Left kidney (tissue), 8 donors: ENCODE measurements around the gene OR2D3. TPM values are rescaled to one million over a fixed set of nuclear protein-coding genes. Genes with fewer than 3 reads are reported as not detected.
"Not testable (repeated sequence)": the region's sequence is repeated elsewhere in the genome, so short reads cannot be mapped to it uniquely, and the experiment has no call there.

ENCODE experiments used
- DNase-seq: peaks from one replicate; pipeline ENCODE4 v3.0.0-alpha.2; 2013
- long read RNA-seq, 8 donors: transcript quantifications; one replicate each; lab custom pipeline, GENCODE V29; 2026
- polyA plus RNA-seq: library from polyadenylated mRNA; unstranded; fragments of 120-200 nt; gene quantifications from one replicate; pipeline ENCODE4 v1.2.1, GENCODE V29; 2013; ENCODE audit not compliant: insufficient read length

The OR2D3 gene
- polyA plus RNA-seq: not detected
- long read RNA-seq, donor 1: 0 reads
- long read RNA-seq, donor 2: 0 reads
- long read RNA-seq, donor 3: 0 reads
- long read RNA-seq, donor 4, partial matches to known transcripts: 0 of 1 reads
- long read RNA-seq, donor 4, other reads (novel, unspliced or antisense): 0 of 1 reads
- long read RNA-seq, donor 5: 0 reads
- long read RNA-seq, donor 6: 0 reads
- long read RNA-seq, donor 7: 0 reads
- long read RNA-seq, donor 8: 0 reads

GRCh38 chr11:6920702-6921101 is at the start of gene OR2D3:
Gene OR2D3 (plus strand): TSS chr11:6921002. CDS start chr11:6921002, 0 bp downstream.
- no peak for DNase-seq

DNA sequence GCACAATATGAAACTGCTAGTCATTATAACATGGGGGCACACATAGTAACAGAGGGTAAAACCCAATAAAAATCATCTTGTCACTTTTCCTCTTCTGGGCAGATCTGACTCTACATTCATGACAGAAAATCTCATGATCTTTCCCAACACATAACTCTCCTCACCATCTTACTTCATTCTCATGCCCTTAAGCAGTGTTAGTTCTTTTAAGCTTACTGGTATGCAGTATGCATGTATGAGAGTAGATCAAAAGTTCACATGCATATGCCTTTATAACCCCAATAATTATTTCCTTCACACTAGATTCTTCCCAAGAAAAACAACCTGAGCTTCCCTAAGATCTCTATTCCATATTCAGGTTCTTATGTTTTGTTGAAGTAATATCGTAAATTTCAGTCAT is 49.5 kb upstream of the OR2D3 start:
- no peak for DNase-seq

- no peak for DNase-seq
Observed at GRCh38 chr11:6875761-6876160, 45.0 kb upstream of the OR2D3 start.

DNA sequence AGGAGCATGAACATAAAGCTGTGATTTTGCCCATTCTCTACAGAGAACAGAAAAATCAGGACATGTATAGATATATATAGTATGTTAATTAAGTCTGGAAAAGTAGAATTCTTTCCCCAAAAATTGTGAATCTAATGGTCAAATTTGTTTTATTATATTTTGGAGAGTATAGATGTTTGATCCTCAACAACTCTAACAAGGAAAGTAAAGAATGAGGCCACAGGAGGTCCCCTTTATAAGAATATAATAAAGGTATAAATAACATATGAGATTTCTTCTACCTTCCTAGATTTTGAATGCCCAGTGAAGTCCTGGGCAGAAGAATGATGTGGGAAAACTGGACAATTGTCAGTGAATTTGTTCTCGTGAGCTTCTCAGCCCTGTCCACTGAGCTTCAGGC is 44.5 kb upstream of the OR2D3 start, which contains the start of gene OR10A4:
TSS of gene OR10A4 (plus strand) at position 301 of the 400 bp plus-strand sequence. CDS start at position 324, 23 bp downstream.
- DNase-seq: no peak

DNA sequence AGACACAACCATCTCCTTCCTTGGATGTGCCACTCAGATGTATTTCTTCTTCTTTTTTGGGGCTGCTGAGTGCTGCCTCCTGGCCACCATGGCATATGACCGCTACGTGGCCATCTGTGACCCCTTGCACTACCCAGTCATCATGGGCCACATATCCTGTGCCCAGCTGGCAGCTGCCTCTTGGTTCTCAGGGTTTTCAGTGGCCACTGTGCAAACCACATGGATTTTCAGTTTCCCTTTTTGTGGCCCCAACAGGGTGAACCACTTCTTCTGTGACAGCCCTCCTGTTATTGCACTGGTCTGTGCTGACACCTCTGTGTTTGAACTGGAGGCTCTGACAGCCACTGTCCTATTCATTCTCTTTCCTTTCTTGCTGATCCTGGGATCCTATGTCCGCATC is 43.9 kb upstream of the OR2D3 start:
- DNase-seq: no peak

- DNase-seq: no peak
Observed at GRCh38 chr11:6882751-6883150, 38.1 kb upstream of the OR2D3 start.

DNA sequence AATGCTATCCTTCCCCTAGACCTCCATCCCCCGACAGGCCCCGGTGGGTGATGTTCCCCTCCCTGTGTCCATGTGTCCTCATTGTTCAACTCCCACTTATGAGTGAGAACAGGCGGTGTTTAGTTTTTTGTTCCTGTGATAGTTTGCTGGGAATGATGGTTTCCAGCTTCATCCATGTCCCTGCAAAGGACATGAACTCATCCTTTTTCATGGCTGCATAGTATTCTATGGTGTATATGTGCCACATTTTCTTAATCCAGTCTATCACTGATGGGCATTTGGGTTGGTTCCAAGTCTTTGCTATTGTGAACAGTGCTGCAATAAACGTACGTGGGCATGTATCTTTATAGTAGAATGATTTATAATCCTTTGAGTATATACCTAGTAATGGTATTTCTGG is 33.1 kb upstream of the OR2D3 start:
- not testable (repeated sequence) for DNase-seq

- no peak for DNase-seq
Observed at GRCh38 chr11:6888830-6889229, 32.0 kb upstream of the OR2D3 start.

DNA sequence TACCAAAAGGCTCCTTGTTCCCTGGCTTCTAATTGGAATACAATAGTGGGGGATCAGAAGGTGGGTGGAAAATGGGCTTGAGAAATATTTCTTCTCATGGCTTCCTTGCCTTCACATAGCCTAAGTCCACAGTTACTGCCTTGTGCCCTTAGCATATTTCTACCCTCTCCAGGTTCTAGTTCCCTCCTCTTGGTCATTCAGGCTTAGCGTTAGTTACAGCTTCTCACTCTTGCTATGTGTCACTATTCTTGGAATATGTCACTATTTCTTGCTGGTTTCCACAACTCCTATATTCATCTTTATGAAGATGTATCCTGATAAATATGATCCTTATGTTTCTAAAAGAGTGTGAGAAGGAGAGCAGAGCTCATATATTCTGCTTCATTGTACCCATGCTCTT is 31.0 kb upstream of the OR2D3 start:
- no peak for DNase-seq

DNA sequence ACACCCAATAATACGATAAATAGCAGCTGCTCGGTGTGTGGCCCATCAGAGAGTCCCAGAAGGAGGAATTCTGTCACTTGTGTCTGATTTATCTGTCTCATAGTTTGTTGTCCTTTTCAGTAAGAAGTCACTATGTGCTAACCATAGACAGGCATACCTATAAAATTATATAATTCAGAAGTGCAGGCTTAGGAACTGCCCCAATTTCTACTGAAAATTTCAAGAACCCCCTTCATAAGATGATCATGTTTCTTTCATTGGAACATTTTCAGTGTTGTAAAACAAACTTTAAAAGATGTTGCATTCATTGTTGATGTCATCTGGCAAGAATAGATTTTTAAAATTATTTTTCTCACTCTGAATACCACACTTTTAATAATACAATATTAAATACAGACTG is 28.4 kb upstream of the OR2D3 start, which contains the start of gene OR2D2:
TSS of gene OR2D2 (minus strand) at position 101 of the 400 bp plus-strand sequence. CDS start at position 101, 0 bp downstream.
- DNase-seq: no peak

- DNase-seq: no peak
Observed at GRCh38 chr11:6894097-6894496, 26.7 kb upstream of the OR2D3 start.

DNA sequence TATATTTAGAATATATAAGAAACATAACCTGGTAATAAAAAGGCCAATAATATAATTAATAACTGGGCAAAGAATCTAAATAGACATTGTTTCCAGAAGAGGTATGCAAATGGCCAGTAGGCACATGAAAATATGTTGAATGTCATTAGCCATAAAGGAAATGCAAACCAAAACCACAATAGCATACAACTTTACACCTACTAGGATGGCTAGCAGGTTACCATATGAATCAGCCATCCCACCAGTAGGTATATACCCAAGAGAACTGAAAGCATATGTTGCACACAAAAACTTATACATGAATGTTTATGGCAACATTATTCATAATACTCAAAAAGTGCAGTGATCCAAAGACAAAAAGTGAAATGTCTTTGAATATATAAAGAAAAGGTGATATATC is 25.8 kb upstream of the OR2D3 start:
- DNase-seq: no peak

- no peak for DNase-seq
Observed at GRCh38 chr11:6898911-6899310, 21.9 kb upstream of the OR2D3 start.

DNA sequence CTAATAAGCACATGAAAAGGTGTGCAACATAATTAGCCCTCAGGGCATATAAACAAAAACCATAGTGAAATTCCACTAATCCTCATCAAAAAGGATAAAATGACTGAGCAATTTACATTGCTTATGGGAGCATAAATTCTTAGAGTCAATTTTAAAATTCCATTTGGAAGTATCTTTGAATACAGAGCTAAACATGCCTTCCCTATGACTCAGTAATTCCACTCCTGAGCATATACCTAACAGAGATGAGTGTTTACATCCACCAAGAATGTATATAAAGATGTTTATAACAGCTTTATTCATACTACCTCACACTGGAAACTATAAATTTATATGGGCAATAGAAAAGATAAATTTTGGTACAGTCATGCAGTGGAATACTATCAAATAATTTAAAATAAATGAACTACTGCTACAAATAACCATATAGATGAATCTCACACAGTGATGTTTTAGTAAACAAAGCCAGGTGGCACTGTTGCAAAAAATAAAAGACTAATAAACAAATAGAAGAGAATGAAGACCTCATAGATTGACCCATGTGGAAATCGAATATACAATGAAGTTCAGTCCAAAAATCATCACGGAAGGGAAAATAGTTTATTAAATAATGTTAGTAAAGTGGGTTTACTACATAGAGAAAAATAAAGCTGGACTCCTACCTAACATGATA is 20.3 kb upstream of the OR2D3 start:
- no peak for DNase-seq

DNA sequence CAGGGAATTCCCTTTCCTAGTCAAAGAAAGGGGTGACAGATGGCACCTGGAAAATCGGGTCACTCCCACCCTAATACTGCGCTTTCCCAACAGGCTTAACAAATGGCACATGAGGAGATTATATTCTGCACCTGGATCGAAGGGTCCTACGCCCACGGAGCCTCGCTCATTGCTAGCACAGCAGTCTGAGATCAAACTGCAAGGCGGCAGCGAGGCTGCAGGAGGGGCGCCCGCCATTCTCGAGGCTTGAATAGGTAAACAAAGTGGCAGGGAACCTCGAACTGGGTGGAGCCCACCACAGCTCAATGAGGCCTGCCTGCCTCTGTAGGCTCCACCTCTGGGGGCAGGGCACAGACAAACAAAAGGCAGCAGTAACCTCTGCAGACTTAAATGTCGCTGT is 16.0 kb upstream of the OR2D3 start:
- not testable (repeated sequence) for DNase-seq

DNA sequence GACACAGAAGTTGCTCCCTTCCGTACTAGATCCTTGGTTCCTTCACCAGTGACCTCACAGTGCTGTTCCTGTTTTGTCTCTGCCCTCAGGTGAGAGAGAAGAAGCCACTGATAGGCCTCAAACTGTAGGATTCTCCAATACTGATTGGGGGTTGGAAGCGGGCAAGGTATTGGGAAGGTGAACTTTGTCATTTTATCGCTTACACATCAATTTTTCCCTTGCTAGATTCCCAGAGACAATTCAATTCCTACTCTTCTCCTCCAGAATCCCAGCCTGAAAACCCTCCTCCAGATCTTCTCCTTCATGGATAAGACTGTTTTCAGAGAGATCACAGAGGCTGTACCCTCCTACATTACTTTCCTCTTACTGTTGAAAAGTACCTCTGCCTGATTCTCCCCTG is 9.4 kb upstream of the OR2D3 start:
- no peak for DNase-seq

GRCh38 chr11:6911948-6912347 is 8.9 kb upstream of the OR2D3 start:
- no peak for DNase-seq

DNA sequence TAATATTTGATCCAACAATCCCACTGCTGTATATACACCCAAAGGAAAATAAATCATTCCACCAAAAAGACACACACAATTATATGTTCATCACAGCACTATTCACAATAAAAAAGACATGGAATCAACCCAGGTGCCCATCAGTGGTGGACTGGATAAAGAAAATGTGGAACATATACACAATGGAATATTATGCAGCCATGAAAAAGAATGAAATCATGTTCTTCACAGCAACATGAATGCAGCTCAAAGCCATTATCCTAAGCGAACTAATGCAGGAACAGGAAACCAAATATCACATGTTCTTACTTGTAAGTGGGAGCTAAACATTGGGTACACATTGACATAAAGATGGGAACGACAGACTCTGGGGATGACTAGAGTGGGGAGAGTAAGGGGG is 1.1 kb upstream of the OR2D3 start:
- DNase-seq: no peak

- no peak for DNase-seq
Observed at GRCh38 chr11:6925007-6925577, 4.3 kb downstream of the OR2D3 start.

DNA sequence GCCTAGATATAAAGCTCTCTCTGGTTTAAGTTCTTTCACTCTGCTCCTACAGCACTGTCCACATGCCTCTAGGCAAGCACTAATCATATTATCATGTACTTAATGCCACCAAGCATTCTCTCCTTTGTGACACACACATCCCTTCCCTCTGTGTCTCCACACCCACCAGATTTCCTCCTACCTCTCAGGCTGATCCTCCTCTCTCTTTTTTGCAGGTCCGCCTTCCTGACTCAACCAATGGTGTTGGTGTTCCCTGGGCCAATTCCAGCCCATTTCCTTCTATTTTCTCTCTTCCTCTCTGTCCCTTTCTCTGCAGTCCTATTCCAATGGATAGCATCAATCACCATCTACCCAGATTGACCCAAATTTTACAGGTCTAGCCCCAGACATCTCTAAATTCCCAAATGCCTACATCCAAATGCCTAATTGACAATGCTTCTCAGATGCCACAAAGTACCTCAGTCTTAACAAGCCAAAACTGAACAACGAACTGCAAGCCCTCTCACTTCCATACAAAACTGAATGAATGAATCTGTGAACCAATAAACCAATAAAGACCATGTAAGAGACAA is 4.9 kb downstream of the OR2D3 start:
- no peak for DNase-seq

DNA sequence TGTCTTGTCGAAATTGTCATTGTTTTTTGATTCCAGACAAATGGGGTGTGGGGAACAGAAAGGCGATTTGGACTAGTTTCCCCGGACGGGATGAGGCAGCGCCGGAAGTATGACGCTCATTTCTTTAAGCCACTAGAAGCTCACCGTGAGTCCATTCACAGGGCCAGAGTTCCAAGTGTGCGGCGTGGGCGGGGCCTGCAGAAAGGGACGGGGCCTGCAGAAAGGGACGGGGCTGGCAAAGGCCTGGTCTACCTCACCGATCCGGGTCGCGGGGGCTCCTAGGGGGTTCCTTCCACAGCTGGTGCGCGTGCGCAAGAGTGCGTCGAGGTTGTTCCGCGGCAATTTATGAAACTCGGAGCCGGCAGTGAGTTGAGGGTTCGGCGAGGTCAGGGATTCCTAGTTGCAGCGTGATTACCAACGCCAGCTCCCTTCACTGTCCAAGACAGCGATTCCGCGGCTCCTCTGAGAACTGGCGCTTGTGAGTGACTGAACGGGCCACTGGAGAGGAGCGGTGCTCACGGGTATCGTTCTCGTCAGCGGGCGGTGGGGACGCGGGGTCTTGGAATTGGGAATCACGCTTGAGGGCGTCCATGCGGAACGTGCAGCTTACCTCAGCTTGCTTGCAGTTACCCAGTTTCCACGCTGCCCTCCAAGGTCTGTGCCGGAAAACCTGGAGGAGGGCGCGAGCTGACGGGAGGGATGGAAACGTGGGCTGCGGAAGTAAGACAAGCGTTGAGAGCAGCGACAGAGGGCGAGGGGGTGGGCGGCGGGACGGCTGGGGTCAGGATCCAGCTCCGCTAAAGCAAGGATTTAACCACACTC is 5.6 kb downstream of the OR2D3 start, which contains the start of gene ZNF215:
TSS of gene ZNF215 (plus strand) at position 219 of the 822 bp plus-strand sequence. CDS start 5,847 bp downstream, outside the sequence.
- peak; percentile 52 for DNase-seq

DNA sequence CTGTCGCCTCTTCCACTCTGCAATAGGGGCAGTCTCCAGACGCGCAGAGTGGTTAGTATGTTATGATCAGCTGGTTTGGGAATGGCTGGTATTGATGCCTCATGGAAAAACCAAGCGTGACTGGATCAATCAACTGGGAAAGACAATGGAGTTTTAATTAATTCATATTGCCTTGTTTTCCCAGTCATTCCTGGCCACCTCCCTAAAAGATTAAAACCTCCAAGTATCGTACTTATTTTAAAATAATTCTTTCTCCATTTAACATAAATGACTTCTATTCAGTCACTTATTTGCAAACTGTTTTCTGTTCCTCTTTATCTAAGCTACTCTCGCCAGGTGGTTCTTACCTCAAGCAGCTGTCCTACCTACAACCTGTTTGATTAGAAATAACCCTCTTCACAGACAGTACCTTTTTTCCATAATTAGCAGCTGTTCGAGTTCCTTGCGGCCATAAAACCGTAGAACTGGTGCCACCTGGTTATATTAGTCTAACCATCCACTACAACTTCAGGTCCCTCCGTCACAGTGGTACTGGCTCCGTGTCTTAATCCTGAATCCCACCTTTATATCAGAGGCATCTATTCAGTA is 6.3 kb downstream of the OR2D3 start:
- DNase-seq: no peak
